ENCODE results near the gene SCYL2.
"Not testable (repeated sequence)": the region's sequence is repeated elsewhere in the genome, so short reads cannot be mapped to it uniquely, and the experiment has no call there.

SCYL2 gene, protein sequence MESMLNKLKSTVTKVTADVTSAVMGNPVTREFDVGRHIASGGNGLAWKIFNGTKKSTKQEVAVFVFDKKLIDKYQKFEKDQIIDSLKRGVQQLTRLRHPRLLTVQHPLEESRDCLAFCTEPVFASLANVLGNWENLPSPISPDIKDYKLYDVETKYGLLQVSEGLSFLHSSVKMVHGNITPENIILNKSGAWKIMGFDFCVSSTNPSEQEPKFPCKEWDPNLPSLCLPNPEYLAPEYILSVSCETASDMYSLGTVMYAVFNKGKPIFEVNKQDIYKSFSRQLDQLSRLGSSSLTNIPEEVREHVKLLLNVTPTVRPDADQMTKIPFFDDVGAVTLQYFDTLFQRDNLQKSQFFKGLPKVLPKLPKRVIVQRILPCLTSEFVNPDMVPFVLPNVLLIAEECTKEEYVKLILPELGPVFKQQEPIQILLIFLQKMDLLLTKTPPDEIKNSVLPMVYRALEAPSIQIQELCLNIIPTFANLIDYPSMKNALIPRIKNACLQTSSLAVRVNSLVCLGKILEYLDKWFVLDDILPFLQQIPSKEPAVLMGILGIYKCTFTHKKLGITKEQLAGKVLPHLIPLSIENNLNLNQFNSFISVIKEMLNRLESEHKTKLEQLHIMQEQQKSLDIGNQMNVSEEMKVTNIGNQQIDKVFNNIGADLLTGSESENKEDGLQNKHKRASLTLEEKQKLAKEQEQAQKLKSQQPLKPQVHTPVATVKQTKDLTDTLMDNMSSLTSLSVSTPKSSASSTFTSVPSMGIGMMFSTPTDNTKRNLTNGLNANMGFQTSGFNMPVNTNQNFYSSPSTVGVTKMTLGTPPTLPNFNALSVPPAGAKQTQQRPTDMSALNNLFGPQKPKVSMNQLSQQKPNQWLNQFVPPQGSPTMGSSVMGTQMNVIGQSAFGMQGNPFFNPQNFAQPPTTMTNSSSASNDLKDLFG

DNA sequence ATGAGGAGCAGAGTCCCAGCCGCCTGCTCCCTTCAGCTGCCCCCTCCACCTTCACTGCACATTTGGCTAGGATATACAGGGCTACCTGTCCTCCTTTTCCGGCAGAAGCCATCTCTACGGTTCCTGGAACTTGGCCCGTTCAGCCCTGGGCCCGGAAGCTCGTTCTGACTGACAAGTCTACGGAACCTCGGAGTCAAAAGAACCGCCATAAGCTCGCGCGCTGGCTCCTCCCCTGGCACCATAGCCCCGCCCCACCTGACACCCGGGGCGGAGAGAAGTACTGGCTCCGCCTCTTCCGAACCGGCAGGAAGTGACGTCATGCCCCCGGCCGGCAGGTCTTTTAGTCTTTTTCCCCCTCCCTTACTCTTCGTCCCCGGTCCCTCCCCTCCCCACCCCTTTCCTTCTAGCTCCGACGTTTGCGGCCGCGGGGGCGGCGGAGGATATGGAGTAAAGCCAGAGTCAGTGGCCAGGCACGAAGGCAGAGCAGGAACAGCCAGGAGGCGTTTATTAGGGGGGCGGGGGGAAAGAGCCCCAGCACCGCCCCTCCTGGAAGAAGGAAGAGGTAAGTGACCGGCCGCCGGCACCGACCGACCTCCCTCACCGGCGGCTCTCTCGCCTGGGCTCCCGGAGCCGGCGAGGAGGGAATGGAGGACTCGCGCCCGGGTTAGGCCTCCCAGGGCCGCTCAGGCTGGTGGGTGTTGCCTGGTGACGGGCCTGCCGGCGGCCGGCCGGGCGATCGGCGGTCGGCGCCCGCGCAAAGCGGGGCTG, at the start of gene SCYL2, which contains the start of gene DEPDC4:
Gene SCYL2, plus strand, starts transcription at position 343 of the 768 bp plus-strand sequence. CDS start 15,794 bp downstream, outside the sequence.
Gene DEPDC4, minus strand, starts transcription at position 245 of the 768 bp plus-strand sequence. Its CDS starts 3 bp downstream, at position 242.
- peak; percentile 95 to 96 for DNase-seq

GRCh38 chr12:100219328-100220109, 47.5 kb upstream of the SCYL2 start:
- DNase-seq = no peak

DNA sequence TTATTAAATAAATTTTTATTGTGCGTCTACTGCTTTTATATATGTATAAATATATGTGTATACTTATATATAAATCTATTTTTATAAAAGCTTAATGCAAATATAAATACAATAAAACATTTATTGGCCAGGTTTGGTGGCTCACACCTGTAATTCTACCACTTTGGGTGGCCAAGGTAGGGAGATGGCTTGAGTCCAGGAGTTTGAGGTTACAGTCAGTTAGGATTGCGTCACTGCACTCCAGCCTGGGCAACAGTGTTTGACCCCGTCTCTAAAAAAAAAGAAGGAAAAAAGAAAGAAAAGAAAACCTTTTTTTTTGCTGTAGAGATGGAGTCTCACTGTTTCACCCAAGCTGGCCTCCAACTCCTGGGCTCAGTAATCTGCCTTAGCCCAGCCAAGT, 45.5 kb upstream of the SCYL2 start:
- DNase-seq = no peak

GRCh38 chr12:100222173-100222572, 44.8 kb upstream of the SCYL2 start:
- not testable (repeated sequence) for DNase-seq

DNA sequence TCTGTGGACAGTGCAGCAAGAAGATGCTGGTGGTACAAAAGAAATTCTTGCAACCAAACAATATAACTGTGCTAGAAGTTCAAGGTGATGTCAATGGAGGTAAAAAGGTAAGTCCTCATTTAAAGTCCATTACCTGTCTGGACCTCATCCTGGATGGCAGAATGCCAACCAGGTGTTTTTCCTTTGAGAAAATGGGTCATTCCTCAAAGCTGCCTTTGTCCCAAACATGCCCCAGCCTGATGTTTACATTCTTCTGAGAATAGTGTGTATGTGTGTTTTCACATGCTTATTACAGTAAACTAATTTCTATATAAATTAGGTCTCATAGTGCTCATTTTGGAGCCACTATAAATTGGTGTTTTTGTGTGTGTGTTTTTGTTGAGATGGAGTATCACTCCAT, 41.5 kb upstream of the SCYL2 start:
- no peak for DNase-seq

GRCh38 chr12:100229036-100229635, 37.8 kb upstream of the SCYL2 start:
- peak; percentile 69 to 74 for DNase-seq

DNA sequence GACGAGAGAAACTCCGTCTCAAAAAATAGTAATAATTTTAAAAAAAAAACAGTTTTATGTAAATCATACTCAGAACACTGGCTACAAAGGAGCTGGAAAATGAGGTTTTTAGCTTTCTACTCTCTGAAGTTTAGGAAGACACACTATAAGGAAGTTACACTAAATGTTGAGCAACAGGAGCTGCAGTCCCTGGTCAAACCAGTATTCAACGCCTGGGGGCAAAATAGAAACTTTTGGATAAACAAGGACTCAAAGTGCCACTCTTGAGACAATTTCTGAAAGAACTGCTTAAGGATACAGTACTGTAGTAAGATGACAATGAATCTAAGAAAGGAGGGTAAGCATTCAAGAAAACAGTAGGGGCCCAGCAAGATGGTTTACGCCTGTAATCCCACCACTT, 37.1 kb upstream of the SCYL2 start:
- peak; percentile 49 to 68 for DNase-seq

GRCh38 chr12:100231873-100232272, 35.1 kb upstream of the SCYL2 start:
- DNase-seq = not testable (repeated sequence)

DNA sequence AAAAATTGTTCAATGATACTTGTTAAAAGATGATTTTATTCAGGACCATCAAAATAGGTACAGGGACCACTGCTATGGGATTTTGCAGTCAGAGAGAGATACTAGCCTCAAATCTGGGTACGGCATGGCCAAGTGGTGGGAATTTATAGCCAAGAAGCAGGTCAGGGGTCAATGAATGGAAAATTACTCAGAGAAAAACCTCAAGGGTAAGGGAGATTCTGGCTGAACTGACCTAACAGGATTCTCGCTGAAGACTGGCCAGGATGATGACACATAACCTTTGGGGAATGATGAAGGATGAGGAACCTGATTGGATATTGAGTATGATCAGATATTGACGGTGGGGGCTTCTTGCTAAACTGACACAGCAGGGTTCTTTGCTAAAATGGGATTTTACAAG, 32.8 kb upstream of the SCYL2 start:
- no peak for DNase-seq

DNA sequence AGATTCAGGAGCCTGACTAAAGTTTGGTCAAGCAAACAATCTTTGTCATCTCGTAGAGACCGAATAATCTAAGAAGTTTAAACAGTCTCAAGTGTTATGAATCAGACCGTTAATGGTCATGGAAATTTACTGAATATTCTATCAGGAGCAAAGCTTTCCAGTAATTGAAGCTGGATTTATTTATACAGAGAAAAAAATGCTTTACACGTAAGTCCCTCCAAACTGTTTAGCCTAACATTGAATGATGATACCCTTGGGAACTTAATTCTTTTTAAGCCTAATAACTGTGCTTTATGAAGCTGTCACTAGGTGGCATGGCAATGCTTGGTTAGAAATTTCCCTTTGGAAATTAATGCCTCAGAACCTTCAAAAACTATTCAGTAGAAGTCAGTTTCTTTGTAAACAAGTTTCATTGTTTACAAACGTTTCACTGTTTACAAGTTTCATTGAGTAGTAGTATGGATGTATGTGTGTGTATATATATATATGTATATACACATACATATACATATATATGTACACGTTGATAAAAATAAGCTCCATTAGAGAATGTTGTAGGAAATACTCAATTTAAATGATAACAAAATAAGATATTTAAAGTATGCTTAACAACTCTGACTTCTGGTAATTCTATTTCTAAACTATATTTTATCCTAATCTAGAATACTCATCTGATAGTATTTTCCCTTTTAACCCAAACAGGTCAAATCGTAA, 32.2 kb upstream of the SCYL2 start:
- peak; percentile 53 to 75 for DNase-seq

DNA sequence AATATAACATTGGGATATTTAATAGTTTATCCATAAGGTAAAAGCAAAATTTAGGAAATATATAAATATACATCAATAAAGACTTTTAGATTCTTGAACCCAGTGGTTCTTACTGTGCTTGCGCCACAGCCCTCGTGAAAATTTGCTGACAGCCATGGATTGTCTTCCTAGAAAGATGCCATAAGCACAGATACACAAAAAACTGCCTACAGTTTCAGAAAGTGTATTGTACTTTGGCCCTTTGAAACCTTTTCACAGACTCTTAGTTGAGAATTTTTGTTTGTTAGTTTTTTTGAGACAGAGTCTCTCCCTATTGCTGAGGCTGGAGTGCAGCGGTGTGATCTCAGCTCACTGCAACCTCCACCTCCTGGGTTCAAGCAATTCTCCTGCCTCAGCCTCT, 28.2 kb upstream of the SCYL2 start:
- DNase-seq = no peak

- DNase-seq = no peak
Observed at GRCh38 chr12:100239589-100239988, 27.4 kb upstream of the SCYL2 start.

GRCh38 chr12:100243137-100243536, 23.8 kb upstream of the SCYL2 start:
- no peak for DNase-seq

- DNase-seq = no peak
Observed at GRCh38 chr12:100247765-100248164, 19.2 kb upstream of the SCYL2 start.

DNA sequence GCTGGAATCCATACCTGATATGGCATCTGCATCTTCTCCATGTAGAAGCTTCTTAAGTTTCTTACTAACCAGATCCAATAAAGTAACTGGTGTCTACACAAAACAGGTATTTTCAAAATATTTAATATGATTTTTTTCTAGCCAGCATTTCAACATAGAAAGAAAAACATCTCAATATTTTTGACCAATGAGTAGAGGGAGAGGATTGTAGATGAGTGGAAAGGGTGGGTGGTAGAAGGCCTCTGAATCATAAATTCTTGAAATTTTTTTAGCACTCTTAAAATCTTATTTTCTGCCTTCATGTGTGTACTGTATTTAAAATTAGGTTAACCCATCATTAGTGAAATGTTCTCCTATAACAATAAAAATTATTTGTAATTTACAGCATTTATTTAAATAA, 18.1 kb upstream of the SCYL2 start:
- no peak for DNase-seq

DNA sequence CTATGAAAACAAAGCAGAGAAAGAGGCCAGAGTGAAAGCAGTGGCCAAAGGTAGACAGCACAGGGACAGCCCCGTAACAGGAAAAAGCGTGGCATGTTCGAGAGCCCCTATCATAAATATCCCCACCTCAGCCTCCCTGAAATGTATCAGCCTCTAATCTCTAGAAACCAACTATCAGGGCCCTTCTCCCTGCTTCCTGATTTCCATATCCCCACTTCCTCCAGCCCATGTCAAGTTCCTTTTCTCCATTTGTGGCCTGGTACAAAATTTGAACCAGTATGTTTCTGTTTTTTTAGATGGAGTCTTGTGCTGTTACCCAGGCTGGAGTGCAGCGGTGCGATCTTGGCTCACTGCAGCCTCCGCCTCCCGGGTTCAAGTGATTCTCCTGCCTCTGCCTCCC, 17.0 kb upstream of the SCYL2 start:
- DNase-seq = peak; percentile 33 to 58

- no peak for DNase-seq
Observed at GRCh38 chr12:100251917-100252316, 15.1 kb upstream of the SCYL2 start.

GRCh38 chr12:100253437-100253836, 13.5 kb upstream of the SCYL2 start:
- DNase-seq = no peak

DNA sequence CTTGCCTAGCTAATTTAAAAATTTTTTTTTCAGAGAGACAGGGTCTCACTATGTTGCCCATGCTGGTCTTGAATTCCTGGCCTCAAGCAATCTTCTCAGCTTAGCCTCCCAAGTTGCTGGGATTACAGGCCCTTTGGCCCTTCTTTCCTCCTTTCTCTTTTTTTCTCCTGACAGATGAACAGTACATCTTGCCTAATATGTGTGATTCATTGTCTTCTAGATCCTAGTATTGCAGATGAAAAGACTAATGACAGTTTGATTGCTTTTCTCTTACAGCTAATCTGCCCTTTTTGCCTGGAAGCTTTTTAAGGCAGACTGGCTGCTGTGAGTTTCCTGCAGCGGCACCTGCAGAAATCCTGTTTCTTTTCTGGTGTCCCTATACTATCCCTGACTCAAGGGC, 12.1 kb upstream of the SCYL2 start:
- no peak for DNase-seq

DNA sequence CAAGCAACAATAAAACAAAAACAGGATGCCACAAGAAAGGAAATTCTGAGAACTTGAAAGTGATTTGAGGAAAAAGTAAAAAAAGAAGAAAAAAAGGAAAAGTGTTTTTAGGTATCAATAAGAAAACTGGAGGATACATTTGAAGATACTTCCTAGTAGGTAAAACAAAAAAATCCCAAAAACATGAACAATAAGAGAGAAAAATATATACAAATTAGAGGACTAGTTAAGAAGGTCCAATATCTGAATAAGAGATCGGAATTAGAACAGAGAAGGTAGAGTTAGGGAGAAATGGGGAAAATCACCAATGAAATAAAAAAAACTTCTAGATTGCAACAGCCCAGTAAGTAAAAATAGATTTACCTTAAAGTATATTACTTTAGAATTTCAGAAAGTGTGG, 8.8 kb upstream of the SCYL2 start:
- DNase-seq = no peak

GRCh38 chr12:100263131-100263530, 3.8 kb upstream of the SCYL2 start:
- no peak for DNase-seq
